ENCODE results near the gene HAAO.

Gene HAAO

DNA sequence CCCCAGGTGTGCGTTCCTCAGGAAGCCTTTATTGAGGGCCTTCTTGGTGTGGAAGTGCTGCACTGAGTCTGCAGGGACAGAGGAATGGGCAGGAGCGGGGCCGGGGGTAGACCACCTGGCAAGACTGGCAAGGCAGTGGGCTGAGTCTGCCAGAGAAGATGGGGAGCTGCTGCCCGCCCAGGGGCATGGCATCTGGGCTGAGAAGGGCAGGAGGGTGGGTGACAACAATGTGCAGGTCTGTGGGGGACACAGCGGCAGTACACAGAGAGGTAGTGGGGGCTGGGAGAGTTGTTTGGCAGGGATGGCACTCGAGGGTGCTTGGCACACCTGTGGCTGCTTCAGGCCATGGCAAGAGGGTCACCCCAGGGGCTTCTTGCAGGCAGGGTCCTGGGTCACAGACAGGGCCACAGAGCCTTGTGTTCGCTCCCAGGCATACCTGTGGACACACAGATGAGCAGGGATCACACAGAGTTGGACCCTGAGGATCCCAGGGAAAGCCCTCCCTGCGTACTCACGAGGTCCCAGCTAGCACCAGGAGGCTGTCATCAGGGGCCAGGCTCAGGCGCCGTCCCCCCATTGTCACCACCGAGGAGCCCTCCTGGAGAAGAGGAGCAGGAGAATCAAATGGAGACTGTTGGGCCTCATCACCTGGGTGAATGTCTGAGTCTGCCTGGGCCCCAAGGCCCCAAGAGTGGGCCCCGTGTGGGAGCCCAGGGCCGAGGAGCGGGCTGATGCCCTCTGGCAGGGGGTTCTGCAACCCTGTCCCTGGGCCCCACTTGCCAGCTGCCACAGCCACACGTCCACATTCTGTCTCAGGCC lies 25.1 kb downstream of the HAAO start:
- DNase-seq, result no peak

DNA sequence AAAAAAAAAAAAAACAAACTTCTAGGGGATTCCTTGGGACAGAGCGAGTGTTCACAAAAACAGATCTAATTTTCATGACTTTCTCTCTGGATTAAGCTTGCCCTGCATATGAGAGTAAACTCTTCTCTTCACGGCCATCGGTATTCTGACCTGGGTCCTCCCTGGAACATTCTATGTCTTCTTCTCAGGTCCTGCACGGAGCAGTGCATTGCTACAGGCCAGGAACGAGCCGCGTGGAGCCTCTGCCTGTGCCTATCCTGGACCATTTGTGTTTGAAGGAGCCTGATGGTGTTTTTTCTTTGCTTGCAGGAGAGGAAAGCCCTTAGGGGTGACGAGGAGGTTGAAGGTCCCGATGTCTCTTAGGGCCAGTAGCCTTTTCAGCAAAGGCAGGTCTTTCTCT lies 26.7 kb downstream of the HAAO start:
- DNase-seq, result no peak

DNA sequence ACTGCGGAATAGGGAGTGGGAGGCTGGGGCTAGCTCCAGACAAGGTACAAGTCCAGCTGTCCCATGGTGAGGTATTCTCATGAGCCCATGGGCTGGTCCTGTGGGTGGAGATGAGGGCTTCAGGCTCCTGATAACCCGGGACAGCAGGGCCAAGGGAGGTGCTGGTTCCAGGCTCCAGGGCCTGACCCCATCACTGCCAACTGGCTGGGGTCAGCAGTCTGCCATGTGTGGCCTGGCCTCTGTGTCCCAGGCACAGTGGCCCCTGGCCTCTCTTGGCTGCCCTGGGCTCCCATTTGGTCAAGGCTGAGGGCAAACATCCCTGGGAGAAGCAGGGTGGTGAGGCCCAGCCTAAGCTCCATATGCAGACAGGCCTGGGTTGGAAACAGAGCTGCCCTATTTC lies 27.5 kb downstream of the HAAO start:
- no peak for DNase-seq

DNA sequence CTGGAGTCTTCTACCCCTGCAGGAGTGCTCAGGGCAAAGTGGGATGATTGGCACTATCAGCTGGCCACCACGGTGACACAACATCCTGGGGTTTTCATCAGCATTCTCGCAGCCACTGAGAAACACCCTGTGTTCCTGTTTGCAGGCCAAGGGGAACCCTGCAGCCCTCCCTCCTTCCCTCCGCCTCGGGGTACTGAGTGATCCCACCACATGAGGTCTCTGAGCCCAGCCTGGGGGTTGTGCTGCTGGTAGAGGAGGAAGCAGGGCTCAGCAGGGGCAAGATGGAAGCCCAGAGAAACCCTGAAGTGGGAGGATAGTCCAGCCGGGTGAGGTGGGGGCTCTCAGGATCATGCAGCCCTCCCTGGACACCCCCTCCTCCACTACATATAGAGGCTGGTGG lies 28.3 kb downstream of the HAAO start, which contains the start of gene OXER1:
Gene OXER1 (minus strand): TSS at position 40 of the 400 bp plus-strand sequence. CDS start 73 bp downstream, outside the sequence.
- no peak for DNase-seq

DNA sequence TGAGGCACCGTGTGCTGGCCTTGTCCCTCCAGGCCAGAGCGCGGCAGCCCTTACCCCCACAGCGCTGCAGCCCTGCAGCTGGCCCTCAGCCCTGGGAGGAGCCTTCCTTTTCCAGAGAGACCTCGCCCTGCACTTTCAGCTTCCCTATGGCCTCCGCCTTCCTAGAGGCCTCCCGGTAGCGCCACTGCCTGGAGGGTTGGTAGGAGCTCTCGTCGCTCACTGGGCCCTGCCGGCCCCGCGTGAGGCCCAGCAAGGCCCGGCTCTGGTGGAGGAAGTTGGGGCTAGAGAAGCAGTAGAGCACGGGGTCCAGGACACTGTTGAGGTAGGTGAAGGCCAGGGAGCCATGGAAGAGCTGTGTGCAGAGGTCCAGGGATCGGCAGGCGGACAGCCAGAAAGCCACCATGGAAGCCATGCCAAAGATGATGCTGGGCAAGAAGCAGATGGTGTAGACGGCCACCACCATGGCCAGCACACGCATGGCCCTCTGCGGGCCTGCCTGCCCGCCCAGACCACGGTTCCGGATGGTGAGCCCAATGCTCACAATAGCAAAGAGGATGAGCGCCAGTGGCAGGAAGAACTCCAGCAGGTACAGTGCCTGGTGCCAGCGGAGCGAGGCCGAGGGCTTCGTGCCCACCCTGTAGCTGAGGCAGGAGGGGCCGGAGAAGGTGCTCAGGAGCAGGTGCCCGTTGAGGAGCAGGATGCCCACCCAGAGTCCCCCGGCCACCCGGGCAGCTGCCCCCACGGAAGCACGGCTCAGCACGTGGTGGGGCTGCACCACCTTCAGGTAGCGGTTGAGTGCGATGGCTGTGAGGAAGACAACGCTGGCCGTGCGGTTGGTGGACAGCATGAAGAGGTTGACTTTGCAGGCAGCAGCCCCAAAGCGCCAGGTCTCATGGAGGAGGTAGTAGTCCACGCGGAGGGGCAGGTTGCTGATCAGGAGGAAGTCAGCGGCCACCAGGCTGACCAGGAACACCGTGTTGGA lies 29.3 kb downstream of the HAAO start:
- DNase-seq, result no peak

DNA sequence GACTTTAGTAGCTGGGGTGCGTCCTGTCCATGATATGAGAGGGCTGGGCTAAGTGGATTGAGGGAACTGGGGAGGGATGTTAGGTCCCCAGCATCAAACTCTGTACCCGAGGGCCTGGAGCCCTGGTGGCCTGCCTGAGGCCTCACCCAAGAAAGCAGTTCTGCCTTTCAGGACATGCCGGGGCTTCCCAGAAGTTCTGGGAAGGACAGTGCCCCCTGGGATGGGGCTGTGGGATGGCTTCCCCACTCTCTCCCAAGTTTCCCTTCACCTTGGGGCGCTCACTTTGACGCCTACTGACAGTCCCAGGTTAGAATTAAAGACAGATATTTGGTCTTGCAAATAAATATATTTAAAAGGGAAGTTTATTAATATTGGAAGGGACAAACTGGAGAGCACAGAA lies 30.2 kb downstream of the HAAO start:
- no peak for DNase-seq

DNA sequence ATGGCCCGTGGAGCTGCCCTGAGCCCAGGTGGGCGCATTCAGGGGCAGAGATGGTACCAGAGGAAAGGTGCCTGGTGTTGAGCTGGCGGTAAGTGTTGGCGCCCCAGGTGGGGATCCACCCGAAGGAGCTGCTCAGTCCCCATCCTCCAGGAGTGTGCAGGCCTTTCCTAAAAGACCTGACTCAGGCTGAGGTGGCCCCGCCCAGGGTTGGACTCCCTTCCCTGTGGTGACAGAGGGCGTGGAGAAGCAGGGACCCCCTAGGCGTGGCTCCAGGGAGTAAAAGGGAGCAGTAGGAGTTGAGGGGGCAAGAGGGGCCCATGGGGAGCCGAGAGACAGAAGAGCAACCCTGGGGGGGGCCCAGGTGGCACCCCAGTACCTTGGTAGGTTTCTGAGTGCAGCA lies 30.8 kb downstream of the HAAO start:
- no peak for DNase-seq

DNA sequence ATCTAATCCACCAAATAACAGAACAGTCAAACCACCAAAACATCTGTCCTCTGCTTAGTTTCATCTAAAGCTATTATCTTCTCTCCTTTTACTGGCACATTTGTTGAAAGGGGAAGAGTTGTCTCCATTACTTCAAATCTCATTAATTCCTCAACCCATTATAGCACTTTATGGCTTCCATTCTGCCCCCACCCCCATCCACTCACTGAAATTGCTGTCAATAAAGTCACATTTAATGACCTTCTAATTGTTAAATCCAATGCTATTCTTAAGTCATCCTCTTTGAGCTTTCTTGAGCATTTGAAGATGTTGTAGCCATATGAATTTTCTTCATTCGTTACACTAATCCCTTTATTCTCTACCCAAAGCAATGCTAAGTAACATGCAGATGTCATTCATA lies 33.6 kb downstream of the HAAO start:
- no peak for DNase-seq

DNA sequence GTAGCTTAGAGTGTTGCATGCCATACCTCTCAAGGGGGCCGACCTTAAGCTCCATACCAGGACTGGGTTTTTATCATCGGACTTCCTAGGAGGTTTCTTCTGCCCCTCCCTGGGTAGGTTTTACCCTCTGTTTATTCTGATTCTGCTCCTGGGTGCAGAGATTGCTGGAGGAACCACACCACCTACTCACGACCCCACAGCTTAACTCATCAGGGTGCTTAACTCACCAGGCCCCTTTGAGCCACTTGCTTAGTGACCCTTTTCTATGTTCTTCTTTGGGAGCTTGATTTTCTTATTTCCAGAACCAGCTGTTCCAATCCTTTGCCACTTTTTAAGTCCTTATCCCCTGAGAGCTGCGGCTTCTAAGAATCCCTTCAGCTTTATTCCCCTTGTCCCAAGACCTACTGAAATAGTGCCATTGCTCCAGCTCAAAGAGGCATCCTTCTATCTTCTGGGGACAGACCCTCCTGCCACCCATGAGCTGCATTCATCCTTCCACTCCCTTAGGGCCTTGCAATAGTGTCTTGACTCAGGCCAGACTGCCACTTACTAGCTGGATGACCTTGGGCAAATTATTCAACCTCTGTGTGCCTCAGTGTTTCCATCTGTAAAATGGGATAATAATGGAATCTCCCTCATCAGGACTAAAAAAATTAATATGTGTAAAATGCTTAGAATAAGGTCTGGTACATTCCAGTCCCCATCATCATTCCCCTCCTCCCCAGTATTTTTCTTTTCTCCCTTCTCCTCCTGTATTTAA lies 34.2 kb downstream of the HAAO start:
- no peak for DNase-seq

DNA sequence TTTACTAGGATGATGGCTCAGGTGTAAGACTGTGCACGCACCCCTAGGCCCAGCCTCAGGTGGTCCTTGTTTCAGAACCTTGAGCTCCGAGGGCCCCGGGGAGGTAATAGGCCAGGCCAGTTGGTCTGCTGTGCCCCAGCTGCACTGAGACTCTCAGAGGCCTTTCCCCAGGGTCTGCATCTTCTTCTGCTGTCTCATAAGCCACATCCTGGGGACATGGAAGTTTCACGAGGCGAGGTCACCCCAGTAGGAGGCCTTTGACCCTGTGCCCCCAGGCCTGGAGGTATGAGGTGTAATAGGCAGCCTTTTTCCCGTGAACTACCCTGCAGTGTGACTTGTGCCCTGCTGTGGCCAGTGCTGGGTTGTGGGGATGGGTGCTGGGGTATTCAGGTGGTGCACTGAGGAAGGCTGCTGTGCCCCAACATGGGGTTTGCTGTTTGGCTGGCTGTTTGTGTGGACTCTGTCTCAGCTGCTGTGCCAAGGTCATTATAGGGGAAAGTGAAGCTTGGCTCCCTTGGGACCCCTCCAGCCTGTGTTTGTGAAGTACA lies 35.3 kb downstream of the HAAO start:
- no peak for DNase-seq

DNA sequence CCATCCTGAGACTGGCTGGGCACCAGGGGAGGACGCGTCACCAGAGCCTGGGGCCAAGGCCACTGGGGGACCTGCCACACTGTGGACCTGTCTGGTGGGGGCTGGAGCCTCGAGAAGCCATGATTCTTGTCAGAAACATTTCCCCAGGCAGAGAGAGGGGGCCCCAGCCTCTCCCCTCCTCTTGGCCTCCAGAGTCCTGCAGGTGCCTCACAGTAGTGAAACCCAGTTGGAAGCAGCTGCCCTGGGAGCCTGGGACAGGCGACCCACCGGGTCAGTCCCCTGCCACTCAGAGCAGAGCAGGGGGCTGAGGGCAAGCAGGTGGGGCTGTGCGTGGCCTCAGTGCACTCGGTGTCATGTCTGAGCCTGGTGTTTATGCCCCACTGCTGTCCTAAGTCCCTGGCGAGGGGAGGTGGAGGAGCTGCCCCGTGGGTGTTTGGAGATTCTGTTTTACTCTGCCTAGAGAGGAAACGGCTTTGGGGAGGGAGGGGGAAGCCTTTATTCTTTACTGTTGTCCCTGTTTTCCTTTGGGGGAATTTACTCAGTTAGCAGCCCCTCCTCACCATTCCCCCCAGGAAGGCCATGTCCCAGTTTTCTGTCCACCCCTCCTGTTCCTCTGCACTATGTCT lies 36.1 kb downstream of the HAAO start:
- no peak for DNase-seq

DNA sequence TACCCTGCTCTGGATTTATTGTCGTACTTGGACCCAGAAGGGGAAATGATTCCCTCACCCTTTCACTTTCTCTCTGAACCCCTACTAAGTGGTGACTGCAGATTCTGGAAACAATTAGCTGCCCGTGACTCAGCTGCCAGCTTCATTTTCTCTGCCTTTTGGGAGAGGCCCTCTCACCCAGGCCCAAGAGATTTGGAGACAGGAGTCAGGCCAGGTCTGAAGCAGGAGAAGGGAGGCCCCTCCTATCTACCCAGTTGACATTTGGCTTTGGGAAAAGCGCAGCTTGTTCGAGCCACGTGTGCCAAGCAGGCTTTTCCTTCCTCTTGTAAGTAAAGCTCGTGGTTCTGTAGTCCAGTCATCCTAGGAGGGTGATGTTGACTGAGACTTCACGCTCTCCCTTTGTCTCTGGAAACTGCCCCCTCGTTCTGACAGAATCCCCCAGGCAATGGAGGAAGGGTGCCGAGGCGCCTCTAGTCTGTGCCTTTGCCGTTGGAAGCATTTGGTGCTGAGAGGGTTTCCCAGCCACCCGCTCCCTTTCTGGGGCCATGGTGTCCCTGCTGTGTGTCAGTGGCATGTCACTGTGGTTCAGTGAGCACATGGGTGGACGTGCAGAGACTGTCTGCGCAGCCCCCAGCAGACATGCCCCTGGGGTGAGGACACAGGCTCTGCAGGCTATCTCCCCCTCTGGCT lies 37.0 kb downstream of the HAAO start:
- DNase-seq, result no peak

DNA sequence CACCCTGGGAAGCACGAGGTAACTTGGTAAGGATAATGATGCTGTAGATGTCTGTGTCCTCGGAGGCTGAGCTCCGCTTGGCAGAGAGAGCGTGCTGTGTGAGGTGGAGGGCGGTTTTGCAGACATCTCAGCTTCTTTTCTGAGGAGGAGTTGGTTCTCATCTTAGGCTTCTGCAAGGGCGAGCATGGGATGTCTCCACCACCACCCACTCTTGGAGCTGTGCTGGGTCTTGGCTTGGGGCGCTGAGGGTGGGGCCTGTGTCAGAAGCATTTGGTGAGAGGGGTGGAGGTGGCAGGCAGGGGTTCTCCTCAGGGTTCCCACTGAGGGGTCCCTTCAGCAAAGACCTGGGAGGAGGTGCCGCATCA lies 37.6 kb downstream of the HAAO start:
- no peak for DNase-seq

DNA sequence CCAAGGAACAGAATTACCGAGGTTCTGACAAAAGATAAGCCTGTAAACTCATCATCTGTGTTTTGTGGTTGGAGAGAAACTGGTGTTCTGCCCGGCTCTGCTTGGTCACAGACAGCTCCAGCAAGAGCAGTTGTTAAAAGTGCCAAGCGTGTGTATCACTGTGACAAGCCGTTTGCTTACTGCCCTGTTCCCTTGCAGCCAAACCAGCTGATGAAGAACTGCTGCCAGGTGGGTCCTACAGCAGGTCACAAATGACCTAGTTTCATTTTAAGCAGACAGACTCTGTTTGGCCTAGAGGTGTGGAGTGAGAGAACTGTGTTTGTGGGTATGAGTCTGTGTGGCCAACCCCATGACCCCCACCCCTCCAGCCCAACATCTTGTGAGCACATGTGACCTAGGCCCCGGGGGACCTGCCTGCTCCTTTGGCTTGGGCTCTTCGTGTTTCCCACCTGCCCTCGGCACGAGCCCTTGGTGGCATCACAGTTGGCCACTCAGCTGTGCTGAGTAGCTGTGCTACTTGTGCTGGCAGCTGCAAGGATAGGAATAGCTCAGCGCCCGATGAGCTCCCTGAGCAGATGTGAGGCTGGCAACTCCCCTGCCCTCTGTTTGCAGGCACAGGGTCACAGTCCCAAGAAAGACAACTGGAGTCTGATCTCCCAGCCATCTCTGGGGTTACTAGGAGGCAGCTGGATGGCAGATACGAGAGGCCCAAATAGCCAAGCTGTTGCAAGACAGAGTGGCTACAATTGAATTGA lies 38.2 kb downstream of the HAAO start:
- no peak for DNase-seq

DNA sequence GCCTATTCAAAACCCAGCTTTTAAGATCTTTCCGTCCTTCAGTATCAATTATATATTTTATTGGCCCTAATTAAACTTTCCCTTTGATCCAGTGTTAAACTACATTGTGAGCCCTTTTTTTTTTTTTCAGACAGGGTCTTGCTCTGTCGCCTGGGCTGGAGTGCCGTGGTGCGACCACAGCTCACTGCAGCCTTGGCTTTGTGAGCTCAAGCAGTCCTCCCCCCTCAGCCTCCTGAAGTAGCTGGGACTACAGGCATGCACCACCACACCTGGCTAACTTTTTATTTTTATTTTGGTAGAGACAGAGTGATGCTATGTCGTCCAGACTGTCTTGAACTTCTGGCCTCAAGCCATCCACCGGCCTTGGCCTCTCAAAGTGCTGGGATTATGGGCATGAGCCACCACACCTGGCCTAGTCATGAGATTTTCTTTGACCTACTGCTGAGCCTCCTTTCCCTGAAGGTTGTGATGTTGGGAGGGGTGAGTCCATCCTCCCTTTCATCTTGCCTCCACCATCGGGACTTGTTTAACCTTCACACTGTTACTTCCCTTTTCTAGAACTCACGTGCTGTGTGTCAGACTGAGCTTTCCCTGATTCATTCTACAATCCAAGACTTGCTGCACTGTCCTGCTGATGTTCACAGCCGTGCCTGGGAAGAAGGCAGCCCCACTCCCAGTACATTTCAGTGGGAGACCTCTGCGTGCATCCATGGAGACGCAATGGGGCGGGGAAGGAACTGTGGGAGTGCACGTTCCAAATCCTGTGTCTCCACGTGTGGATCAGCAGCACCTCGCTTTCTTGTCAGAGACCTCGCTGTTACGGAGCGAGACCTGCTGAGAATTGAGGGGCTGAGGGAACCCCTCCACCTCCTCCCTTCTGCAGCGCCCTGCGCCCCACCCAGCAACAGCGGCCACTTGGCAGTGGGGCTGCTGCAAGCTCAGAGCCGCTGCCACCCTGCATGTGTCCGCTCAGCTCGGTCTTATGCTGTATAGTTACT lies 39.3 kb downstream of the HAAO start:
- DNase-seq, result no peak

DNA sequence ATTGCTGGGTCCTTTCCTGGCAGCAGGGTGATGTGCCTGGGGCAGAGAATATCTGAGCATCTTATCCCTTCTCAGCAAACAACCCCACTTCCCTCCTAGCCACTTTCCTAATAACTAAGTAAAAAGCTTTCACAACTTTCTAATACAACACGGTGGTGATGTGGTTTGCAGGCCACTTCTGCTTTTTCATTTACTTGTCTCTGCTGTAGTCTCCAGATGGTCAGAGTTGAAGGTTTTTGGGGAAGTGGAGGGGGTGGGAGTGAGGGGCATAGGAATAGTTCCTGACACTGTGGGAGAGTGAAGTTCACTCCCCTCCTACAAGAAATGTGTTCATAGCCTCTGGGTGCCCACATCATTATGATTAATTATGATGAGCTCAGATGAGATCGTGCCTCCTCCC lies 40.1 kb downstream of the HAAO start:
- no peak for DNase-seq

DNA sequence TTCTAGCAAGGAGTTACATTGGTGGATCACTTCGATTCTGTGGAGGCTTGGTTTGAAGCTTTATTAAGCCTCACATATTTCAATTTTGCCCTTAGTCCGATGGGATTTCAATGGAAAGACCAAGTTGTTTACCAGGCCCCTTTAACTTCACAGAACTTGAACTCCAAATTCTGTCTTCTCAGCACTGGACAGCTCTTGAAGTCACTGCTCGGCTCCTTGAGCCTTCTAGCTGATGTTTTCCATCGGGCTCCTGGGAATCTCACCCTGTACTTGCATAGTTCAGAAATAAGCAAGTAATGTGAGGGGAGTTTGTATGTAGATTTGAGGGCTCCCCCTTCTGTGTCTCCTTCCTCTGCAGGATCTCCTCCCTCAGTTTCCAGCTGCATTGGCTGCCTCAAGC lies 43.5 kb downstream of the HAAO start:
- no peak for DNase-seq

DNA sequence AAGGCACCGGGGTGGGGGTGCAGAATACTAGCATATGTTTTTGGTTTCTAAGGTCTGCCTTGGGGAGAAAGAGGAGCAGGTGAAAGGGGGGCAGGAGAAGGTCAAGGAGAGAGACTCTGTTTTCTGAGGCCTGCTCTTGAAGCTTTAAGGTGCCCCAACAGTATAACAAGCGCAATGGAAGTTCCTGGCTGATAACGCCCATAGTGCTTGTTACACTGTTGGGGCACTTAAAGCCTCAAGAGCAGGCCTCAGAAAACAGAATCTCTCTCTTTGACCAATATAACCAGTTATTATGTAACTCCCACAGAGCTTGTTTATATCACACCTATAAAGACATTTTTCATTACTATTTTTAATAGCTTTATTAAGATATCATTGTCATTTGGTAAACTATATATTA lies 45.0 kb downstream of the HAAO start:
- no peak for DNase-seq

DNA sequence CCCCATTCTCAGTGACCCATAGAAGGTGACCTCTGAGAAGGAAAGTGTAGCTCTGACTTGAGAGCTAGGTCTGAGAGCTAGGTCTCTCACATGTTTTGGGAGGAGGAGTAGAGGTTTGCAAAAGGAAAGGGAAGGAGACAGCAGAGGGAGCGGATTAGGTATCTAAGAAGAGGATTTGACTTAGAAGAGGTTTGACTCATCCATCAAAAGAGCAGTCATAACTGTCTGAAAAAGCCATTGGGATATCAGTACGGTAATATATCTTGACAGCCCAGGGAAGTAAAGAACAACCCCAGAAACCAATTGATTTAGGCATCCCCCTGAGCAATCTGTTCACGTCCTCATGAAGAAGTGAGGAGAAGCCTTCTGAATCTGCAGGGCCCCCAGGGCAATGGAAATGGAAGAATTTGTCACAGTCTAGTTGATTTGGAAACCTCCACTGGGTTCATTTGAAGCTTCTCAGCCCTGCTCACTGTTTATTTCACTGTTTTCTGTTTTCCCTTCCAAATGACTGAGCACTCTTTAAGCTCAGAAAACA lies 47.8 kb downstream of the HAAO start:
- DNase-seq, result no peak

DNA sequence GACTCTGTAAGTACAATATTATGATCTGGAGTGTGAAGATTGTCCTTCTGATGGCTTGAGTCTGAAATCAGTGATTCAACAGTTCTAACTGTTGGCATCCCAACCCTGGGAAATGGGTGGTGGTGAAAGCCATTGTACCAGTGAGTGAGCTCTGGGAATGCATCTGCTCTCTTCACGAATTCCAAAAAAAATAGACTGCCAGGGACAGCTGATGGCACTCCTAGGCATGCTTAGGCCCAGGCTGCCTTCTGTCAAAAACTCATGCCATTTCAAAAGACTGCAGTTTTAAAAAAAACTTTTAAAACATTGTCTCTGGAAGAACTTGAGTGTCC lies 48.8 kb downstream of the HAAO start:
- DNase-seq, result no peak

All from stimulated activated CD4-positive, alpha-beta T cell treated with anti-CD3 and anti-CD28 coated beads, Interleukin-12 subunit alpha, Interleukin-12 subunit beta, amount 100 ng/mL, for 4 hours (primary cell).